PC-3 (cell line): Measurements from ENCODE around the gene SFI1. TPM values are rescaled to one million over a fixed set of nuclear protein-coding genes. Genes with fewer than 3 reads are reported as not detected.

ENCODE experiments used
- ATAC-seq: fragments of 200-7000 bp; cut with Tn5 transposase; 2 replicates; pipeline ENCODE4 v1.9.1; 2020; ENCODE audit warnings: mild to moderate bottlenecking, moderate library complexity
- BruUV-seq: library from RNA; stranded (reverse); fragments of 400-500 nt; replicated peaks from 2 replicates; lab custom pipeline; 2021; lab: Mats Ljungman, UMichigan
- CTCF ChIA-PET: fragments of 300-600 bp; sonication (Branson Sonifier 250); formaldehyde crosslinking; loops from one replicate; lab custom pipeline; 2022; ENCODE audit warnings: antibody characterized with exemption; lab: Charles Lee
- POLR2A ChIA-PET: fragments of 300-600 bp; sonication (Branson Sonifier 250); formaldehyde crosslinking; loops from one replicate; lab custom pipeline; 2022; ENCODE audit warnings: antibody characterized with exemption; ENCODE audit not compliant: unreplicated experiment; lab: Charles Lee
- DNase-seq: peaks from one replicate; pipeline ENCODE4 v3.0.0-alpha.2; 2015
- H2AFZ ChIP-seq: fragments of 300-600 bp; sonication (generic); 2 replicates; pipeline ENCODE4 v1.6.0; 2016; ENCODE audit warnings: antibody characterized with exemption, low read length
- H3F3A ChIP-seq: fragments of 300-600 bp; sonication (generic); one replicate; pipeline ENCODE4 v1.6.0; 2017; ENCODE audit warnings: antibody characterized with exemption, low read length, control low read depth, mild to moderate bottlenecking; ENCODE audit not compliant: unreplicated experiment
- H3K27ac ChIP-seq: fragments of 300-600 bp; sonication (generic); 2 replicates; pipeline ENCODE4 v1.5.1; 2016; ENCODE audit warnings: mild to moderate bottlenecking, low read length
- H3K27me3 ChIP-seq: fragments of 300-600 bp; sonication (generic); 2 replicates; pipeline ENCODE4 v1.6.1; 2016; ENCODE audit warnings: low read length, mixed read lengths
- H3K36me3 ChIP-seq: fragments of 300-600 bp; sonication (generic); 2 replicates; pipeline ENCODE4 v1.6.1; 2016; ENCODE audit warnings: low read depth, mixed run types, low read length, mixed read lengths
- H3K4me1 ChIP-seq: fragments of 300-600 bp; sonication (generic); 2 replicates; pipeline ENCODE4 v1.5.1; 2016; ENCODE audit warnings: low read length; ENCODE audit not compliant: insufficient read depth
- H3K4me2 ChIP-seq: fragments of 300-600 bp; sonication (generic); 2 replicates; pipeline ENCODE4 v1.6.0; 2016; ENCODE audit warnings: low read length
- H3K4me3 ChIP-seq: fragments of 300-600 bp; sonication (generic); 2 replicates; pipeline ENCODE4 v1.5.1; 2016; ENCODE audit warnings: mild to moderate bottlenecking, low read length, mixed read lengths
- H3K79me2 ChIP-seq: fragments of 300-600 bp; sonication (generic); 2 replicates; pipeline ENCODE4 v1.6.1; 2017; ENCODE audit warnings: low read length, mixed read lengths
- H3K9ac ChIP-seq: fragments of 300-600 bp; sonication (generic); 2 replicates; pipeline ENCODE4 v1.6.0; 2016; ENCODE audit warnings: mild to moderate bottlenecking, low read length
- H3K9me2 ChIP-seq: fragments of 300-600 bp; sonication (generic); replicated peaks from 2 replicates; pipeline ENCODE4 v1.6.1; 2016; ENCODE audit warnings: mixed run types, low read length, mixed read lengths
- H3K9me3 ChIP-seq: fragments of 300-600 bp; sonication (generic); 2 replicates; pipeline ENCODE4 v1.6.1; 2016; ENCODE audit warnings: low read length, mixed read lengths
- H4K20me1 ChIP-seq: fragments of 300-600 bp; sonication (generic); 2 replicates; pipeline ENCODE4 v1.6.1; 2016; ENCODE audit warnings: low read length, mixed read lengths
- CTCF ChIP-seq: fragments of 300-600 bp; sonication (generic); conservative IDR thresholded peaks from 2 replicates; pipeline ENCODE4 v1.5.1; 2017; ENCODE audit warnings: antibody characterized with exemption, low read depth, mild to moderate bottlenecking, low read length
- EZH2 ChIP-seq: fragments of 300-600 bp; sonication (generic); IDR thresholded peaks from one replicate; pipeline ENCODE4 v1.6.1; 2017; ENCODE audit warnings: antibody characterized with exemption, mild to moderate bottlenecking, low read length; ENCODE audit not compliant: unreplicated experiment
- EZH2phosphoT487 ChIP-seq: fragments of 300-600 bp; sonication (generic); IDR thresholded peaks from 2 replicates; pipeline ENCODE4 v1.6.1; 2018; ENCODE audit warnings: mild to moderate bottlenecking, antibody characterized with exemption, low read length, borderline replicate concordance
- intact Hi-C: fragments of 100-400 bp; cut with micrococcal nuclease; formaldehyde crosslinking; loops from 2 replicates; pipeline ENCODE4 v1.9.0; 2023
- total RNA-seq: library from RNA; depleted of rRNA; stranded (reverse); fragments of >200 nt; gene quantifications from 2 replicates; pipeline ENCODE4 v1.2.3, GENCODE V29; 2014

The SFI1 gene
- total RNA-seq, 1 experiment from 2014 or later, result 22.5 TPM

- H3K27ac ChIP-seq, result no peak overlapping the region
- H3K79me2 ChIP-seq, result peaks cover 34% of the 10 kb centered on the region
- BruUV-seq, result no TSS peak
- H3K9me3 ChIP-seq, result no peaks in the 10 kb centered on the region
- TF ChIP-seq CTCF (no peak), EZH2phosphoT487 (no peak), EZH2 (no peak)
- no peaks in the 10 kb centered on the region for H3K4me1 ChIP-seq
- DNase-seq (no peak), ATAC-seq (no peak)
- H2AFZ ChIP-seq, result no peak overlapping the region
- intact Hi-C loops, result no loop called here
- ChIA-PET CTCF (no interaction called here), POLR2A (no interaction called here)
- H3F3A ChIP-seq, result no peaks in the 10 kb centered on the region
- H3K9ac ChIP-seq, result no peak overlapping the region
- no peak overlapping the region for H3K4me2 ChIP-seq
- H3K9me2 ChIP-seq, result no peaks in the 10 kb centered on the region
- H3K4me3 ChIP-seq, result no peak overlapping the region
- no peaks in the 10 kb centered on the region; the same call in 1 of the 2 replicates for H3K36me3 ChIP-seq
- H4K20me1 ChIP-seq, result no peaks in the 10 kb centered on the region
- H3K27me3 ChIP-seq, result no peaks in the 10 kb centered on the region
These were observed 124.6 kb downstream of the SFI1 start for GRCh38 chr22:31620756-31621480.

- no peak for DNase-seq
- no peak for ATAC-seq
- no peaks in the 10 kb centered on the region for H3K27me3 ChIP-seq
- no TSS peak for BruUV-seq
- no peaks in the 10 kb centered on the region; the same call in 1 of the 2 replicates for H4K20me1 ChIP-seq
- no peaks in the 10 kb centered on the region for H3K9me3 ChIP-seq
- no peak overlapping the region for H2AFZ ChIP-seq
- intact Hi-C loops, result no loop called here
- TF ChIP-seq EZH2phosphoT487, result no peak
- H3F3A ChIP-seq, result no peaks in the 10 kb centered on the region
- H3K36me3 ChIP-seq, result no peaks in the 10 kb centered on the region; the same call in 1 of the 2 replicates
- H3K4me2 ChIP-seq, result no peak overlapping the region
- H3K4me1 ChIP-seq, result no peaks in the 10 kb centered on the region
- H3K9ac ChIP-seq, result no peak overlapping the region
- POLR2A ChIA-PET, result no interaction called here
- H3K9me2 ChIP-seq, result no peaks in the 10 kb centered on the region
- CTCF ChIA-PET, result no interaction called here
- no peak overlapping the region for H3K27ac ChIP-seq
- peaks cover 41% of the 10 kb centered on the region for H3K79me2 ChIP-seq
- H3K4me3 ChIP-seq, result no peak overlapping the region
These were observed 125.3 kb downstream of the SFI1 start for GRCh38 chr22:31621507-31622124.

- Histone ChIP-seq H3K9me2 (no peaks in the 10 kb centered on the region), H3F3A (no peaks in the 10 kb centered on the region), H3K4me2 (no peak overlapping the region), H3K9me3 (no peaks in the 10 kb centered on the region), H3K36me3 (no peaks in the 10 kb centered on the region; the same call in 1 of the 2 replicates), H3K4me3 (no peak overlapping the region), H3K27ac (no peak overlapping the region), H2AFZ (no peak overlapping the region), H3K79me2 (peaks cover 54% of the 10 kb centered on the region), H3K9ac (no peak overlapping the region), H3K4me1 (no peaks in the 10 kb centered on the region), H3K27me3 (no peaks in the 10 kb centered on the region), H4K20me1 (no peaks in the 10 kb centered on the region; the same call in 1 of the 2 replicates)
- intact Hi-C loops, result no loop called here
- ChIA-PET POLR2A (no interaction called here), CTCF (no interaction called here)
- ATAC-seq, result no peak
- BruUV-seq, result no TSS peak
- no peak for DNase-seq
- no peak for TF ChIP-seq CTCF
- TF ChIP-seq EZH2, result no peak
These were observed 126.6 kb downstream of the SFI1 start for GRCh38 chr22:31622980-31623379.
